Activated gamma-delta T cell (primary cell): ENCODE data around the gene CAMP.

Experiments
- DNase-seq: peaks from one replicate; lab custom pipeline; 2025; lab: John Stamatoyannopoulos, UW

CAMP gene

DNA sequence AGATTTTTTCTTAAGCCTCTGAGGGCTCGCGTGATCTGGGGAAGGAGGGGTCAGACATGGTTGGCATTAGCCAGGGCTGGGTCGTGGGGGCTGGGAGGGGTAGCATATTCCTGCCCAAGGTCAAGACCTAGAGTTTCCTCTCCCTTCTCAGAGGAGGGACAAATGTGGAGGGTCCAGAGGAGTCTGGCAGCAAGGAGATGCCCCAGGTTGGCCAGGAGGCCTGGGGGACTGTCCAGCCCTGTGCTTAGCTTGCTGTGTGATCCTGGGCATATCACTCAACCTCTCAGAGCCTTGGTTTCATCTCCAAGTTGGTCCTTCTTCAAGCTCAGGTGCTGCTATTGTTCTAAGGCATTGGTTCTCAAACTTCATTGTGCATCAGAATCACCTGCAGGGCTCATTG is 9.1 kb upstream of the CAMP start:
- no peak for DNase-seq

DNA sequence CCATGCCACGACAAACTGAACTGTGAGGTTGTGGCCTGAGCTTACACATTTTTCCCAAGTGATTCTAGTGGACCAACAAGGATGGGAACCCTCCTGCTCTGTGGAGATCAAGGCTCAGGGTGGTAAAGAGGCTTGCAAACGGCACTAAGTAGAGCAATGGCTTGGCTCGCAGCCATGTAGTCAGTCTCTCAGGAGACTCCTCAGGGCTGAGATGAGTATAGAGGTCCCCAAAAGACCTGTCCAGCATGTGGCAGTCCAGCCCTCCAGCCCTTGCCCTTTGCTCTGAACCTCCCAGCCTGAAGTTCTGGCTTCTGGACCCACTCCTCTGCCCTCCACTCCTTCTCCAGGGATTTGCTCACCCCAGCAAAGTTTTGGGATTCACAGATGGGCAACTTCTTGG is 8.3 kb upstream of the CAMP start:
- no peak for DNase-seq

DNA sequence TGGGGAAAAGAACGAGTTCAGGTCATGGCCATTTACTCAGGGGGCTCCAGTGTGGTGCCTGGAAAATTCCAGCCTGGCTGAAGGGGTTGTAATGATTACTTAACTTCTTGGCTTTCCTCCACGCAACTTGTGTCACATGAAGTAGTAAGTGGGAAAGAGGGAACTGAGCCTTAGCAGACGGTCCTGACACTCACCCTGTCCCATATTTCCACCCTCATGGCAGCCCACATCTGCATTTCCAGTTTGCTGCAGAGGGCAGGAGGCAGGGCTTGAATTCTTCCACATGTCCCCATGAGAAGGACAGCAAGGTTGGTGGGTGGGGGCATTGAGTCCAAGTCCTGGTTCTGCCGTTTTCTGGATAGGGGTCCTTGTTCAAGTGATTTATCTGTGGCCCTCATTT is 7.8 kb upstream of the CAMP start:
- DNase-seq: no peak

DNA sequence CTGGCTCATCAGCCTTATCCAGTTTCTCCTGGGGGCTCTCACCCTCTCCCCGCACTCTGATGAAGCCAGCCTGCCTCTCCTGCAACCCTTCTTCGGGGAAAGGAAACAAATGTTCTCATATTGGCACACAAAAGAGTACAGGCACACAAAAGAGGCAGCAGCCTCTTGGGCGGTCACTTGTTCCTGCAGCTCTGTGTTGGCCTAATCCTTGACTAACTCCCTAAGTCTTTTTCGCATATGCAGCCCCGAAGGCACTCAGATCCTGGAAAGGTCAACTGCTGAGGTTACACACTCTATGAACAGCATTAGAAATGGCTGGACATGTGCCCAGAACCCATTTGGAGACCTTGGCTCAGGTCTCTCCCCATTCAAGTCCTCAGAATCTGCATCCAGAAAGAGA is 7.4 kb upstream of the CAMP start:
- DNase-seq: no peak

DNA sequence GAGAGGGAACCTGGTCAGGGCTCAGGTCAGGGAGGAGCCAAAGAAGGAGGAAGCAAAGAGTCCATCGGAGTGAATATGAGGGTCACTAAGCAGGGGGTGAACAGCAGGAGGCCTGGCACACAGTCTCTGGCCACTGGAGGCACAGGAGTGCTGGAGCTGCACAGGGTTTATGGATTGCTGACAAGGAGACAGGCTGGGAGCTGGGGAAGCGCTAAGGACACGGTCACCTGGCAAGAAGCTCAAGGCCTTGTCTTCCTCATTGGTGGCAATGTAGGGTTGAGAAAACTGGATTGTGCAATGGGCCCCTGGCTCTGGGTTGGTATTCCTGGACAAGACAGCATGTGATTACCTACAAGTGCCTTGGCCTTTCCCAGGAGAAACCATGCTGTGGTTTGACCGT is 5.8 kb upstream of the CAMP start:
- no peak for DNase-seq

DNA sequence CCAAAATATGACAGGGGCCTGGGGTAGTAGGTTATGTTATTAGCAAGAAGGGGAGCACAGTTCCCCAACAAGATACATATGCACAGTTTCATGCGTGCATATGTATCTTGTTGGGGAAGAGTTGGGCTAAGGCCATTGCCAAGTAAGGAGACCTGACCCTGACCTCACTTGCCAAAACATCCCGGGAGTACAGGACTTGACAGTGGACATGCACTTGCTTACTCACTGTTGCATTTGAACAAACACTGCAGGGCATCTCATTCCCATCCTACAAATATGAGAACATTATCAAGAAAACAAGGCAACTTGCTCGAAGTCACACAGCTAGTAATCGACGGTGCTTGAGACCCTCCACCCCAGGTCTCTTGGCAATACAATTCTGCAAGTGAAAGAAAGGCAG is 4.8 kb upstream of the CAMP start:
- no peak for DNase-seq

DNA sequence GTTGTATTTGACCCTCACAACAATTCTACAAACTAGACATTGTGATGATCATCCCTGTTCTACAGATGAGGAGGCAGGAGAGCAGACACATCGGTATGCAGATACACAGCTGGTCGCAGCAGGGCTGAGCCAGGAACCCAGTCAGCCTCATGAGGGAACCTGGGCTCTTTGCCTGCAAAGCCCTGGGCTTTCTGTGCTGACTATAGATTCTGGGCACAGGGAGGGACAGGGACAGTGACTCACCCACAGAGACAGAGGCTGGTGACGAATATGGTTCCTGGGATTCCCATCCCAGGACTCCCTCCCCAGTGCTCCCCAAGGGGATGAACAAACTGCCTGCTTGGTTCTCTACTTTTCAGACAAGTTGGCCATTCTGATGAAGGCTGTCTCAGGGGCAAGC is 3.8 kb upstream of the CAMP start:
- DNase-seq: no peak

DNA sequence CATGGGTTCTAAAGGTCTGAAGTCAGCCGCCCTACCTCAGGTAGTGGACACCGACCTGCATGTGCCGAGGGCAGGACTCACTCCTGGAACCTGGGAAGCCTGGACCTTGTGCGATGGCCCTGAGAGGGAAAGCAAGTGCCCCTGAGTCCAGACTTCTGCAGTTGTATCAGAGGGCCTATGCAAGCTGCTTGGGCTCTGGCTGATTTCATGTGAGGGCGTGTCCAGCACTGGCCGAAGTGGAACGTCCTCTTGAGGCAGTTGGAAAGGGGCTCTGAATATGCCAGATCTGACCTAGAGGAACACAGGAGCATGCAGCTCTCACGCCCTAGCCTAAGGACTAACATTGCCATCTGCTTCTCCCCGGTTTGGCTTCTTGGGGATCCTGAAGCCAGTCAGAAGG is 2.5 kb upstream of the CAMP start:
- DNase-seq: no peak

DNA sequence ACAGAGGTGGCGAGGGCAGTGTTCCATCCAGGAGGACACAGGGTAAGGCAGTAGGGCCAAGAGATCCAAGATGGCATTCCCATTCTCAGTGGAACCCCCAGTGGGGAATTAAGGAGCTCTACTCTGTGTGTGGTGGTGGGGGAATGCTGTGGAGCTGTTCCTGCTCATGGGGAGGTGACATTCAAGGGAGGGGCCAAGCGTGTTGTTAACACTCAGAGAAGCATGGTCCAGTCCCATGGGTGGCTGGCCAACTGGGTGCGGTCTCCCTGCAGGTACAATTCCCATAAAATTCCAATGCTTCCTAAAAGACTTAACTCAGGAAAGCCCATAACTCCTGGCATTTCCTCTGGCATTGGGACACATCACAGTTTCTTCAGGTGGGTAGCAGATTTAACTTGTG is 2.3 kb downstream of the CAMP start:
- DNase-seq: no peak

DNA sequence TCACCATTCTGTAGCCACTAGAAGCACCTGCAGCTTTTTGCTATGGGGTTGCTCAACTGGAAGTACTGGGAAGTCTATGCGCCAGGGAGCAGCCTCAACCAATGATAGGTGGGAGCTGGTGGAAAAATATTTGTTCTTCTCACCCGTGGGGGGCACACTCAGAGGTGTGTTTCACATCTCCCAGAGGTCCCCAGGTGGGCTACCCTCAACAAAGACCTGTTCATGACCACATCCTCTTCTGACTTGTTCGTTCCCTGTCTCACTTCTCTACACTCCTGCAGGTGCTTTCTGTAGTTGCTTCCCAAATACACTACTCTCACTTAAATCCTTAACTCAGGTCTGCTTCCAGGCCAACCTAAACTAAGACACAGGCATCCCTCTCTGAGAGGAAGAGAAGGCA is 3.6 kb downstream of the CAMP start:
- no peak for DNase-seq

DNA sequence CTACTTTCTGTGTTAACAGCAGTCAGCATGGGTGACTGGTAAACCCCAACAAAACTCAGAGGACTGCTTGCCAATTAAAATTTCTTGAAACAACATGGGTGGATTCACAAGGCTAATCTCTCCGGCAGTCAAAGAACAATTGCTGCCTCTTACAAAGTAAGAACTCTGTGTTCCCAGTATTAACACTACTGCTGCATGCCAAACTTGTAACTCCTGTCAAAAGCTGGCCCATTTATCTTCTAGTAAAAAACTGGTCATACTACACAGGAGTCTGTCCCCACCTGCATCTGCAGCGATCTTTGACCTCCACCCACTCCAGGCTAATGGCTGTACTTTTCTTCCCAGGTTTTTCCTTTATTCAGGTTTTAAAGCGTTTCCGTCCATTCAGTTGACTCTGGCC is 8.9 kb downstream of the CAMP start:
- DNase-seq: no peak

DNA sequence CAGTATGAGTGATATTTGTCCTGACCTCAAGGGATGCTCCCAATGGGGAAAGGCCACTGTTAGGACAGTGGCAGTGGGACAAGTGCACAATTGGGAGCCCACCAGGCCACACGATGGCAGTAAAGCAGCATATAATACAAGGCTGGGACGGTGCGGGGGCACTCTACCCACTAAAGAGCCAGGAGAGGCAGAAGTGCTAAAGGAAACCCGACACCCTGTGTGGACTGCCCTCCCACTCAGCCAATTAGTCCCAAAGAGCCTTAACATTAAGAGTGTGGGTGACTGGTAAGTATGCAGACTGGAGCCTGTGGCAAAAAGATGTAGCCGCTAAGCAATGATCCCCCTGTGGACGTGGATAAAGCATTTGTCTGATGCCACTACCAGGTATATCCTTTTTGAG is 9.4 kb downstream of the CAMP start:
- DNase-seq: no peak

DNA sequence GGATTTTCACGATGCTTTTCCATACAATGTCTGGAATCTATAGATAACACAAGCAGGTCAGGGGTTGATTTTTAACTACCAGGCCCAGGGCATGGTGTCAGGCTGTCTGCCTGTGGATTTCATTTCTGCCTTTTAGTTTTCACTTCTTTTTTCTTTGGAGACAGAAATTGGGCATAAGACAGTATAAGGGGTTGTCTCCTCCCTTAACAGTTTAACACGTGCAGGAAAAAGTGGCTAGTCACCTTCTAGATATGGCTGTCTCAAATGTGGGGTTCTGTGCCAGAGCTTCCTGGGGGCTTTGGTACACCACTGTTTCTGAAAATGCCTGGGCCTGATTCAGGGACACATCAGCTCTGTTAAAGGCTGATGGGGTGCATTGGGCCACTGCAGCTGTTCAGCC is 10.2 kb downstream of the CAMP start:
- no peak for DNase-seq

DNA sequence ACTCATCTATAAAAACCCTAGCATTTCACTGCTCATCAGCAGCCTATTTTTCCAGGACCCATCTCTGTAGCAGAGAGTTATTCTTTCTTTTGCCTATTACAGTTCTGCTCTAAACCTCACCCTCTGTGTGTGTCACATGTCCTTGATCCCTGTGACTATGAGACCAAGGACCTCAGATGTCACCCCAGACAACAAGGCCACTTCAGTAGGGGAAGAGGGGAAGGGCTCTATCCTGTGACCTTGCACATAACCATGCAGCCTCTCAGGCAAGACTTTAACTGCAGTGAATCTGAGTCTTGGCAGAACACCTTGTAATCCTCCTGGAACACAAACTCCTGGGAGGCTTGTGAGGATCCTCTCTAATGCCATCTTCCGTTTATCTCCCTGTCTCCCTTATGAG is 13.2 kb downstream of the CAMP start:
- no peak for DNase-seq

DNA sequence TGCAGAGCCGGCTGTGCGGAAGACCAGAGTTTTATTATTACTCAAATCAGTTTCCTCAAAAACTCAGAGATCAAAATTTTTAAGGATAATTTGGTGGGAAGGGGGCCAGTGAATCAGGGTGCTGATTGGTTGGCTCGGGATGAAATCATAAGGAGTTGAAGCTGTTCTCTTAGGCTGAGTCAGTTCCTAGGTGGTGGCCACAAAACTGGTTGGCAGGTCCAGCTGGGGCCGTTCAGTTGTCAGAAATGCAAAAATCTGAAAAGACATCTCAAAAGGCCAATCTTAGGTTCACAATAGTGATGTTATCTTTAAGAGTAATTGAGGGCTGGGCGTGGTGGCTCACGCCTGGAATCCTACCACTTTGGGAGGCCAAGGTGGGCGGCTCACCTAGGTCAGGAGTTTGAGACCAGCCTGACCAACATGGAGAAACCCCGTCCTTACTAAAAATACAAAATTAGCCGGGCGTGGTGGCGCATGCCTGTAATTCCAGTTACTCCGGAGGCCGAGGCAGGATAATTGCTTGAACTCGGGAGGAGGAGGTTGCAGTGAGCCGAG is 15.3 kb downstream of the CAMP start:
- DNase-seq: no peak

DNA sequence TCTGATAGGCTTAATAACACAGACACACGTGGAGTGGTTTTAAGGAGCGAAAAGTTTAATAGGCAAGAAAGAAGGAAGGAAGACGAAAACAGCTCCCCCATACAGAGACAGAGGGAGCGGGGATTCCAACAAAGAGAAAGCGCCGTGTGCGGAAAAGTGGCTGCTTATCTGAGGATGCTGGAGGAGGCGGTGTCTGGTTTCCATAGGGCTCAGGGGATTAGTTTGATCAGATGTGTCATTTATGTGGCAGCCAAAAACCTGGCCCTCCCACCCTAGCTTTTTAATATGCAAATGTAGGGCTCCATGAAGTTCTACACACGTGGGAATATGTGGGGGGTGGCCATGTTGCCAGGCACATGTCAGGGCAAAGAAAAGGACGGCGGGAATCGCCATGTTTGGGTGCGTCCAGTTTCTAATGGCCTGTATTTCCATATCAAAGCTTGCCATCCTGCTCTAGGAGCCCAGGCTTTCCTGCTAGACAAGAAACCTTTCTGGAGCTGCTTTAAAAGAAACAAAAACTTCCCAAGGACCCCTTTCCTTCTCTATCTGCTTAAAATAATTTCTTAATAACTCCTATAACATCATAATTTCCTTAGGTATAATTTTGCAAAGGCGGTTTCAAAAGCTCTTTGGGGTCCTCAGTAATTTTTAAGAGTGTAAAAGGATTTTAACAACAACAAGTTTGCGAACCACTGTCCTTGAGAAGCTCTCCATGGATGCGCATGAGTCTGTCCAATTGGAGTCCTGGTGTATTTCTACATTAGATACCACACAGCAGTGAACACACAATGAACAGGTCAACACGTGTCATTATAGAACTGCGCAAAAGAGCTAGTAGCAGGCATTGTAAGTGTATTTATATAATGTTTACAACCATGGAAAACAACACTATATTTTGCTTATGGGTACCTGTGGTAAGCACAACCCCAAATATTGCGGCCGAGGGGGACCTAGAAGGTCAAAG is 17.0 kb downstream of the CAMP start:
- DNase-seq: no peak

DNA sequence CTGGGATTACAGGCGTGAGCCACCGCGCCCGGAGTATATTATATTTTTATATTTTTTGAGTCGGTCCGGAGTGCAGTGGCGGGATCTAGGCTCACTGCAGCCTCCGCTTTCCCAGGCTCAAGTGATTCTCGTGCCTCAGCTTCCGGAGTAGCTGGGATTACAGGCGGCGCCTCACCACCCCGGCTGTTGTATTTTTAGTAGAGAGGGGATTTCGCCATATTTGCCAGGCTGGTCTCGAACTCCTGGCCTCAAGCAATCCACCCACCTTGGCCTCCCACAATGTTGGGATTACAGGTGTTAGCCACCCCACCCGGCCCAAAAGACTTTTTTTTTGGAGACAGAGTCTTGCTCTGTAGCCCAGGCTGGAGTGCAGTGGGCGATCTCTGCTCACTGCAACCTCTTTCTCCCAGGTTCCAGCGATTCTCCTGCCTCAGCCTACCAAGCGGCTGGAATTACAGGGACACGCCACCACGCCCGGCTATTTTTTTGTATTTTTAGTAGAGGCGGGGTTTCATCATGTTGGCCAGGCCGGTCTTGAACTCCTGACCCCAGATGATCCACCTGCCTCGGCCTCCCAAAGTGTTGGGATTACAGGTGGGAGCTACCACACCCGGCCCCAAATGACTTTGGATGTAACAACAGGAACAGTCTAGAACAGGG is 18.6 kb downstream of the CAMP start:
- DNase-seq: no peak

DNA sequence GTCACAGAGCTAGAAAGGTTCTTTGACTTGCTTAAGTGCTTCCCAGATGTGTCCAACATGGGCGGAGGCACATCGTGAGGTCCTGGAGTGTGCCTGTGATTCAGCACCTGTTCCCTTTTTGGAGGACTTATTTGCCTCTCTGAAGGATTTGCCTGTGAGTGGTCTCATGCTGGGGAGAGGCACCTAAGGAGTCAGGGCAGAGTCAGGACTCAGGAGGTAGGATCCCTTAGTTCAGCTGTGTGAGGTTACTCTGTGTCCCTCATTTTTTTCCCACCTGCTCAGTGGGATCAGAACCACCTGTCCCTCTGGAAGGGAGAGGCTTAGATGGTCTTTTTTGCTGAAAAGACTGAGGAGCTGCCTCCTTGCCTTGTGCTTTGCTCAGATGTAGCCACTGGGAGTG is 20.6 kb downstream of the CAMP start:
- DNase-seq: no peak

DNA sequence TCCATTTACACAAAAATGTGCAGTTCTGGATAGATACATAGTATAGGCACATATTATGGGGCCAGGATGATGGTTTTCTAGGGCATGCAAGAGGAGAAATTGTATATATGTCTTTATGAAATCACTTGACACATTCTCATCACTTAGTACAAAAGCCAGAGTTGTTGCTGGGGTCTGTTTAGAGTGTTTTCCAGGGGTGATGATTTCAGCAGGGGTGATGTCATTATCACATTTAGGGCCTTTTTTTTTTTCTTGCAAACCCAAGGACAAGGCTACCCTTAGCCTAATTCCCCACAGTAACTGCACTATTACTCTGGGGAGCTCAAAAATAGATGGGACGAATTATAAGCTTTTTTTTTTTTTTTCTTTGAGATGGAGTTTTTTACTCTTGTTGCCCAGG is 21.2 kb downstream of the CAMP start:
- DNase-seq: no peak

DNA sequence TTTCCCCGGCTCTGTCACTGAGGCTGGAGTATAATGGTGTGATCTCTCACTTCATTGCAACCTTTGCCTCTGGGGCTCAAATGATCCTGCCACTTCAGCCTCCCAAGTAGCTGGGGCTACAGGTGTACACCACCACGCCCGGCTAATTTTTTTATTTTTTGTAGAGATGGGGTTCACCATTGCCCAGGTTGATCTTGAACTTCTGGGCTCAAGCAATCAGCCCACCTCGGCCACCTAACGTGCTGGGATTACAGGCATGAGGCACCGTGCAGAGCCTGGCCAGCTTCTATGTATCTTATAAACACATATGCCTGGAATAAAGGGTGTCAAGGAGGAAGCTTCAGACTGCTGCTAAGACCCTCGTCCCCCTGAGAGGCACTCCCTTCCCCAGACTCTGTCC is 21.8 kb downstream of the CAMP start:
- DNase-seq: no peak

DNA sequence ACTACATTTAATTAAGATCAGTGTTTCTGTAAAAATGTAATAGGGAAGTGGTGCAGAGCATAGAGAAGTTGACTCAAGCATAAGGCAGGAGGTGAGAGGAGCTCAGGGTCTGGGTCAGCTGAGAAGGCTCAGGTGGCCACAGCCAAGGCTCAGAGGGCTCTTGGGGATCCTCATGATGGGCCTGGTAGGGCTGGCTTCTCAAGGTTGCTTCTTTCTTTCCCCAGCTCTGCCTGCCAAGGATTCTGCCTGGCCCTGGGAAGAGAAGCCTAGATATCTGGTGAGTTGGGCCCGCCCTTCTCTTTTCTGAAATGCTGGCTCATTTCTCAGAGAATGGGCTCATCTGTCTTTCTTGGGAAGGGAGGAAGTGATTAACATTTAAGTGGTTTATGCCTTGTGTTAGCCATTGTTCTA is 24.1 kb downstream of the CAMP start:
- DNase-seq: no peak

DNA sequence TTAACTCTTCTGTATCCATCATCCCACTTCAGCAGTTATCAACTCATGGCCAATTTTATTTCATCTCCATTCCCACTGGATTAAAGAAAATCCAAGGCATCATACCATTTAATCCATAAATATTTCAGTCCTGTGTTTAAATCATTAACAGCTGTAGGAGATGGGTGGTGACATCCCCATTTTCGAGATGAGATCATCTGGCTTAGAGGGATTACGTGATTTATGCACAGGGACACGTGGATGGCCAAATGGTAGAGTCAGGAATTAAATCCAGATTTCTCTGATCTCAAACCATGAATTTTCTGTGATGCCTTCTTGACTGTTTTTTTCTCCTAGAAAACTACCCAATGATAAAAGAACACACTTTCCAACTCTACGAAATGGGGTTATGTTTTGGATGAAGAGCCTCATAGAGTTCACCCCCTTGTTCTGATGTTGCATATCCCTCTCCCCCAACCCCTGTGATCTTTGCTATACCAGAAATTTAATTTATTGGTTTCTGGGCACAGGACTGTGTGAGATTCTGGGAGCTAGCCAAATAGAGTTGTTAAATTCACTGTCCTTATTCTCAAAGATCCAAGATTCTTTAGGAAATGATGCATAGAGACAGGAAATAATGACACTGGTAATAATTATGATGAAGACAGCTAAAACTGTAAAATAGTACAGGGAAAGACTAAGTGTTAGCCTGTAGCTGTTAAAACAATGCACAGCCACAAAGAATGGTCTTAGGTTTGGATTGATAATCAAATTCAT is 25.0 kb downstream of the CAMP start:
- DNase-seq: no peak

DNA sequence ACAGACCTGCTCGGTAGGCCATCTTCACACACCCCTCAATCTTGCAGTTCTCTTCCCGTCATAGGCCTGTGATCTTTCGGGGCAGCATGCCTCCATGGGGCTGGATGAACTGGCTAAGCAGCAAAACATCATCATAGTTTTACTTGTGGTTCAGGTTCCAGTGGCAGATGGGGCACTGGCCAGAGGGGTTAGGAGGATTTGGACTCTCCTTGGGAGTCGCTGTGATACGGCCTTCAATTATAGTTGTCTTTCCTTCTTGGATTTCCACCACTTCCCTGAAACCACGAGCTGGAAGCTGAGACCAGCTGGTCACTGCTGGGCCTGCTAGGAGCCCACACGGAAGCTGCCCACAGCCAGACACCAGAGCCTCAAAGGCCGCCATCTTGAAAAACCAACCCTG is 33.3 kb downstream of the CAMP start:
- DNase-seq: no peak
